Measurements from ENCODE around the gene PGBD2. TPM values are rescaled to one million over a fixed set of nuclear protein-coding genes. Genes with fewer than 3 reads are reported as not detected.

Gene PGBD2, protein sequence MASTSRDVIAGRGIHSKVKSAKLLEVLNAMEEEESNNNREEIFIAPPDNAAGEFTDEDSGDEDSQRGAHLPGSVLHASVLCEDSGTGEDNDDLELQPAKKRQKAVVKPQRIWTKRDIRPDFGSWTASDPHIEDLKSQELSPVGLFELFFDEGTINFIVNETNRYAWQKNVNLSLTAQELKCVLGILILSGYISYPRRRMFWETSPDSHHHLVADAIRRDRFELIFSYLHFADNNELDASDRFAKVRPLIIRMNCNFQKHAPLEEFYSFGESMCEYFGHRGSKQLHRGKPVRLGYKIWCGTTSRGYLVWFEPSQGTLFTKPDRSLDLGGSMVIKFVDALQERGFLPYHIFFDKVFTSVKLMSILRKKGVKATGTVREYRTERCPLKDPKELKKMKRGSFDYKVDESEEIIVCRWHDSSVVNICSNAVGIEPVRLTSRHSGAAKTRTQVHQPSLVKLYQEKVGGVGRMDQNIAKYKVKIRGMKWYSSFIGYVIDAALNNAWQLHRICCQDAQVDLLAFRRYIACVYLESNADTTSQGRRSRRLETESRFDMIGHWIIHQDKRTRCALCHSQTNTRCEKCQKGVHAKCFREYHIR
- total RNA-seq: 1 to 10 TPM; 3.3 to 7.3 (median 5.4) TPM

- peak within 1 kb of the TSS; percentile 78 to 95 (median 90) for H3K27ac ChIP-seq
- peak; percentile 87 to 89 for DNase-seq (ENCODE audit: low spot score in 2 of 2)
- WGBS, 2 donors: 0 to 2% methylated on average over 55 to 61 of the region's 80 CpGs
- H3K9me3 ChIP-seq: peaks cover 0 to 3% (median 0%) of the 10 kb centered on the region in 4 donors
- peaks cover 0 to 21% (median 4%) of the 10 kb centered on the region in 4 donors for H3K4me1 ChIP-seq
- H3K4me3 ChIP-seq: peak within 1 kb of the TSS; percentile 43 to 90 (median 78)
- H3K36me3 ChIP-seq: peaks cover 0 to 4% (median 0%) of the 10 kb centered on the region in 3 donors
- H3K27me3 ChIP-seq: no peaks in the 10 kb centered on the region
- TF ChIP-seq CTCF (IDR thresholded peaks at IDR 0.05) (peak; percentile 59 to 88 (median 75)), POLR2A (IDR thresholded peaks at IDR 0.05) (peak; percentile 48 to 60), EP300 (IDR thresholded peaks at IDR 0.05) (peak in 1 of 2 donors; percentile 87)
These were observed at the start of gene PGBD2 for GRCh38 chr1:248906009-248906752. Gene PGBD2, plus strand, starts transcription at chr1:248906235. Its CDS starts 7,628 bp downstream, at chr1:248913863.

DNA sequence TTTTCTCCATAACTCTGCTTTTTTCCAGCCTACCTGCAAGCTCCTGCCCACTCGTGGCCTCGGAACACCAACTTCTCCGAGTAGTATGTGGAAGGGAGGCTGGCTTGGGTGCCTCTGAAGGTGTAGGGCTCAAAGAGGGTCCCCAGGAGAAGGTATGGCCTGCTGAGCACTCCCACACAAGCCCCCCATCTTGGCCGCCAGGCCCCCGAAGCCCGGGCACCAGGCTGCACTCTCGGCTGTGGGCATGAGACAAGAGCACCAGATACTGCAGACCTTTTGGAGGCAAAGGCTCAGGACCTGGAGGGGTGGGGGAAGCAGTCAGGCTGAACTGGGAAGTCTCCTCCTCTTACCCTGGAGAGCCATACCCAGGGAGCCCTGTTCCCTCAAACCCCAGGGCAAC, 48.8 kb upstream of the PGBD2 start:
- no peaks in the 10 kb centered on the region for H3K9me3 ChIP-seq
- WGBS, 2 donors: 80 to 86% methylated on average over 6 of the region's 7 CpGs
- peaks cover 0 to 27% (median 12%) of the 10 kb centered on the region in 4 donors for H3K4me1 ChIP-seq
- no peak overlapping the region for H3K4me3 ChIP-seq
- TF ChIP-seq CTCF (IDR thresholded peaks at IDR 0.05) (no peak), EP300 (IDR thresholded peaks at IDR 0.05) (no peak), POLR2A (IDR thresholded peaks at IDR 0.05) (no peak)
- H3K27ac ChIP-seq: peak overlapping the region in 1 of 4 donors; percentile 89
- H3K27me3 ChIP-seq: no peaks in the 10 kb centered on the region
- no peak for DNase-seq (ENCODE audit: low spot score in 2 of 2)
- peaks cover 0 to 29% (median 0%) of the 10 kb centered on the region in 3 donors for H3K36me3 ChIP-seq

GRCh38 chr1:248857749-248858095, 48.3 kb upstream of the PGBD2 start:
- TF ChIP-seq EP300 (IDR thresholded peaks at IDR 0.05) (no peak), POLR2A (IDR thresholded peaks at IDR 0.05) (no peak), CTCF (IDR thresholded peaks at IDR 0.05) (no peak)
- H3K4me1 ChIP-seq: peaks cover 0 to 31% (median 15%) of the 10 kb centered on the region in 4 donors
- peak overlapping the region in 3 of 4 donors; percentile 89 to 97 (median 94) for H3K27ac ChIP-seq
- H3K4me3 ChIP-seq: peak overlapping the region; percentile 52 to 75 (median 68)
- H3K27me3 ChIP-seq: no peaks in the 10 kb centered on the region
- H3K36me3 ChIP-seq: peaks cover 0 to 29% (median 0%) of the 10 kb centered on the region in 3 donors
- WGBS, 2 donors: 8 to 11% methylated on average over 4 of the region's 4 CpGs
- no peak for DNase-seq (ENCODE audit: low spot score in 2 of 2)
- no peaks in the 10 kb centered on the region for H3K9me3 ChIP-seq

DNA sequence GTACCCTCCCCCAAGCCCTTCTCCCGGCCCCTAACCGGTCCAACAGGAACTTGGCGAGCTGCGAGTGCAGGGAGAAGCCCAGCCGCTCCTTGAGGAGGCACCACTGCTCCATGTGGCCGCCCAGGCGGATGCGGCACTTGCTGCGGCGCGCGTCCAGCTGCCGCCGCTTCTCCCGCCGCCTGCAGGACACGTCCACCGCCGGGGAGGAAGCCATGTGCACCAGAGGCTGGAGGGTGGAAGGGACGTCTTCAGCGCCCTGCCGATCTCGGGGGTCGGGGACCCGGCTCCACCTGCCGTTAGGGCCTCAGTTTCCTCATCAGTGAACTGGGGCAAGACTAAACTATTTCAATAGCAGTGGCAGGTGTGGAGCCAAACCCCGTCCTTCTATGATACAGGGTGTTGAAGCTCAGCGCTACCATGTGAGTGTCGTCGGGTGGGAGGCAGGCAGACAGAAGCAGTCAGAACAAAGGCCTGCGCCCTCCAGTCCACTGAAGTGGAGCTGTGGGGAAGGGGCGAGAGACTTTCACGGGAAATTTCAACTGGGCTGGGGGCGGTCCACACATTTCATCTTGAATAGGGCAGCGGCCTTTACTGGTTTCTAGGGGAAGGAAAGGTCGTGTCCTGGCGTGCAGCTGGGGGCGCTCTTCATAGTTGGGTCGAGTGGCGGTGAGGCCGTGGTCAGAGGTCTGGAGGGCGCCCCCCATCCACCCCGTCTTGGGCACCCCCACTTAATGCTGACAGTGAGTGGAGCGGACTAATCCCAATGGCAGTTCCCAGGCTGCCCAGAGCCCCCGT, 47.7 kb upstream of the PGBD2 start:
- 2% methylated on average over 26 to 36 of the region's 45 CpGs for WGBS, 2 donors
- peak in 1 of 2 donors; percentile 32 for DNase-seq (ENCODE audit: low spot score in 2 of 2)
- Histone ChIP-seq H3K36me3 (peaks cover 0 to 25% (median 0%) of the 10 kb centered on the region in 3 donors), H3K9me3 (no peaks in the 10 kb centered on the region), H3K4me1 (peaks cover 0 to 37% (median 18%) of the 10 kb centered on the region in 4 donors), H3K27me3 (no peaks in the 10 kb centered on the region), H3K4me3 (peak overlapping the region; percentile 52 to 75 (median 68)), H3K27ac (peak overlapping the region; percentile 89 to 97 (median 92))
- TF ChIP-seq CTCF (IDR thresholded peaks at IDR 0.05) (peak; percentile 13 to 40 (median 32)), EP300 (IDR thresholded peaks at IDR 0.05) (peak in 1 of 2 donors; percentile 11), POLR2A (IDR thresholded peaks at IDR 0.05) (no peak)
